HG03520 (cell line): ENCODE measurements around the gene RRP15.

Experiments
- ATAC-seq: cut with Tn5 transposase; IDR thresholded peaks from one replicate; pipeline ENCODE4 v1.9.1; 2021; ENCODE audit warnings: mild to moderate bottlenecking, moderate library complexity; ENCODE audit not compliant: unreplicated experiment

RRP15 gene

DNA sequence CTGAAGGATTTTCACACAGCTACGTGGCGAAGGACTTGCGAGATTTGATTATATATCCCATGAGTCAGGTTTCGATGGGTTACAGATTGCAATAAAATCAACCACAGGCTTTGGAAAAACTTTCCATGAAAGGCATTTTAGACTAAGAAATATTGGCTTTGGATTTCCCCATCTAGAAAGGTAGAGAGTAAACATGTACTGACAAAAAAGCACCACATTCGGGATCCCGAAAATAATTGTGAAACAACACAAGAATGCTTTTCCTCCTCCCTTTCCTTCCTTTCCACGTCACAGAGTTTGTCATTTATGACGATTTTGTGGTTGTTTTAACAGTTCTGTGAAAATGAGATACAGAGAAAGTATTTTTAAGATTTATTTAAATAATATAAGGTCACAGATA lies 98.6 kb downstream of the RRP15 start:
- no peak for ATAC-seq

DNA sequence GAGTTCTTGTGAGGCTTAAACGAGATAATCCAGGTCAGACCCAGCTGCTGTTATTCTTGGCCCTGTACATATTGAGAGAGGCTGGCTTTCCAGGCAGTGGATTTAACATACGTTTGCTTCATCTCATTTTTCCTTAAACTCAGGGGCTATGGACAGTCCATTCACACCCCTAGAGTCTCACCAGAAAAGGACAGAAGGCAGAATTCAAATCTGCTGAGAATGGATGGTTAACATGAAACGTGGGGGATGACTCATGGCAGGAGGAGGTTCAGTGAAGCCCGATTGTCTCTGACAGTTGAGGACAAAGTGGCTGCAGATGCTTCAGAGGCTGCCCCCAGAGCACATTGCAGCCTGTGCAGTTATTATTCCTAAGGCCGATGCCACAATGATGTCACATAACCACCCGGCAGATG lies 99.5 kb downstream of the RRP15 start:
- no peak for ATAC-seq
